ENCODE data around the gene TRPM1. TPM values are rescaled to one million over a fixed set of nuclear protein-coding genes. Genes with fewer than 3 reads are reported as not detected.

TRPM1 gene
- total RNA-seq, 2 donors from 2014 or later = 5.5 TPM; not detected in 1

- no peaks in the 10 kb centered on the region for H3K4me1 ChIP-seq (replicated peaks)
- TF ChIP-seq POLR2AphosphoS5 (IDR thresholded peaks at IDR 0.05) = no peak
- no peak for TF ChIP-seq POLR2A (IDR thresholded peaks at IDR 0.05)
- no peak for TF ChIP-seq CTCF (IDR thresholded peaks at IDR 0.05)
- H3K9me3 ChIP-seq = no peaks in the 10 kb centered on the region
- DNase-seq (ENCODE audit: low spot score) = no peak
- H3K27ac ChIP-seq = no peak overlapping the region
- WGBS = 53% methylated on average over 9 of the region's 9 CpGs
- intact Hi-C loops (cut with DNase I) = no loop called here
- no peaks in the 10 kb centered on the region for H3K27me3 ChIP-seq (replicated peaks; ENCODE audit: insufficient read depth)
- H3K36me3 ChIP-seq = no peaks in the 10 kb centered on the region
- H3K4me3 ChIP-seq = no peak overlapping the region
These were observed 34.5 kb upstream of the TRPM1 start for GRCh38 chr15:31136016-31136415.

- intact Hi-C loops (cut with DNase I) = no loop called here
- no peak for DNase-seq (ENCODE audit: low spot score)
- Histone ChIP-seq H3K36me3 (no peaks in the 10 kb centered on the region), H3K4me1 (replicated peaks) (no peaks in the 10 kb centered on the region), H3K4me3 (no peak overlapping the region), H3K9me3 (no peaks in the 10 kb centered on the region), H3K27me3 (replicated peaks; ENCODE audit: insufficient read depth) (no peaks in the 10 kb centered on the region), H3K27ac (no peak overlapping the region)
- TF ChIP-seq POLR2AphosphoS5 (IDR thresholded peaks at IDR 0.05) (no peak), CTCF (IDR thresholded peaks at IDR 0.05) (no peak), POLR2A (IDR thresholded peaks at IDR 0.05) (no peak)
- 86% methylated on average over 6 of the region's 6 CpGs for WGBS
These were observed 34.0 kb upstream of the TRPM1 start for GRCh38 chr15:31135523-31135922.

DNA sequence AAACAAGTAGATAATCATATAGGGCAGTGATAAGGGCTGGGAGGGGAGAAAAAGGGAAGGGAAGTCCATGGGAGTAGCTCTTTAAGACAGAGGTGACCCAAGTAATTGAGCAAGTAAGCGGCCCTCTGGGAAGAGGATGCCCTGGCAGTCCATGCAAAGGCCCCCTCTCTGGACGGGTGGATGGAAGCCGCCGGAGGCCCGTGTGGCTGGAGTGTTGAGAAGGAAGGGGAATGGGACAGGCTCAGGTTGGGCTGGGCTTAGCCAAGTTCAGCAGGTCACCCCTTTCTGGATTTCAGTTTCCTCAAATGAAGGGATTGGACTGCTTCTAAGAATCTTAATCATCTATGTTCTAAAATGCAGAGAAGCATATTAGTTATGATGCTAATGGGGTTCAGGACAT, 32.4 kb upstream of the TRPM1 start:
- H3K4me3 ChIP-seq = no peak overlapping the region
- intact Hi-C loops (cut with DNase I) = no loop called here

GRCh38 chr15:31131853-31132375, 30.4 kb upstream of the TRPM1 start:
- no peaks in the 10 kb centered on the region for H3K9me3 ChIP-seq
- intact Hi-C loops (cut with DNase I) = no loop called here

More for the DNA sequence above, 32.4 kb upstream of the TRPM1 start:
- Histone ChIP-seq H3K27ac (no peak overlapping the region), H3K27me3 (replicated peaks; ENCODE audit: insufficient read depth) (no peaks in the 10 kb centered on the region), H3K36me3 (no peaks in the 10 kb centered on the region), H3K9me3 (no peaks in the 10 kb centered on the region), H3K4me1 (replicated peaks) (peaks cover 3% of the 10 kb centered on the region)
- no peak for DNase-seq (ENCODE audit: low spot score)
- WGBS = 92% methylated on average over 5 of the region's 5 CpGs
- TF ChIP-seq POLR2AphosphoS5 (IDR thresholded peaks at IDR 0.05) = no peak
- TF ChIP-seq POLR2A (IDR thresholded peaks at IDR 0.05) = no peak
- no peak for TF ChIP-seq CTCF (IDR thresholded peaks at IDR 0.05)

More at GRCh38 chr15:31131853-31132375, 30.4 kb upstream of the TRPM1 start:
- H3K4me1 ChIP-seq (replicated peaks) = peaks cover 9% of the 10 kb centered on the region
- H3K27me3 ChIP-seq (replicated peaks; ENCODE audit: insufficient read depth) = no peaks in the 10 kb centered on the region
- 88% methylated on average over 12 of the region's 12 CpGs for WGBS
- TF ChIP-seq POLR2A (IDR thresholded peaks at IDR 0.05) = no peak
- TF ChIP-seq POLR2AphosphoS5 (IDR thresholded peaks at IDR 0.05) = no peak
- TF ChIP-seq CTCF (IDR thresholded peaks at IDR 0.05) = no peak
- H3K36me3 ChIP-seq = no peaks in the 10 kb centered on the region
- H3K27ac ChIP-seq = no peak overlapping the region
- no peak for DNase-seq (ENCODE audit: low spot score)
- H3K4me3 ChIP-seq = no peak overlapping the region
